Measurements from ENCODE around the gene USH1G. TPM values are rescaled to one million over a fixed set of nuclear protein-coding genes. Genes with fewer than 3 reads are reported as not detected.
A peak's percentile ranks its signal among the peaks of the same experiment; 100 is the strongest.

USH1G gene
- total RNA-seq, 1 donor from 2014 or later: not detected

DNA sequence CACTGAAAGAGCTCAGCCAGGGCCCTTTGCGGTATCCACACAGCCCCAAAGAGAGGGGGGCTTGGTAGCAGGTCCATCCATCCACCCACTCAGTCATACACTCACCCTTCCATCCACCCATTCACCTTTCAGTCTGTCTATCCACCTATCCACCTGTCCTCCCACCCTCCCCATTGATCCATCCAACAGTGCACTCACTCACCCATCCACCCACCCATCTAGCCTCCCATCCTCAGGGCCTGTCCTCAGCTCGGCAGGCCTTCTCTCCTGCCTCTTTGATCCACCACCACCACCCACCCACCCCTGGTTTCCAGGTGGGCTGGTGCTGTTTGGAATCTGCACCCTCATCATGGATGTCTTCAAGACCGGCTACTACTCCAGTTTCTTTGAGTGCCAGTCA lies 2.2 kb upstream of the USH1G start:
- H3K4me3 ChIP-seq (ENCODE audit: low read depth, low read length): no peak overlapping the region
- no peak for DNase-seq (ENCODE audit: low read depth)
- TF ChIP-seq, protein P1, sequence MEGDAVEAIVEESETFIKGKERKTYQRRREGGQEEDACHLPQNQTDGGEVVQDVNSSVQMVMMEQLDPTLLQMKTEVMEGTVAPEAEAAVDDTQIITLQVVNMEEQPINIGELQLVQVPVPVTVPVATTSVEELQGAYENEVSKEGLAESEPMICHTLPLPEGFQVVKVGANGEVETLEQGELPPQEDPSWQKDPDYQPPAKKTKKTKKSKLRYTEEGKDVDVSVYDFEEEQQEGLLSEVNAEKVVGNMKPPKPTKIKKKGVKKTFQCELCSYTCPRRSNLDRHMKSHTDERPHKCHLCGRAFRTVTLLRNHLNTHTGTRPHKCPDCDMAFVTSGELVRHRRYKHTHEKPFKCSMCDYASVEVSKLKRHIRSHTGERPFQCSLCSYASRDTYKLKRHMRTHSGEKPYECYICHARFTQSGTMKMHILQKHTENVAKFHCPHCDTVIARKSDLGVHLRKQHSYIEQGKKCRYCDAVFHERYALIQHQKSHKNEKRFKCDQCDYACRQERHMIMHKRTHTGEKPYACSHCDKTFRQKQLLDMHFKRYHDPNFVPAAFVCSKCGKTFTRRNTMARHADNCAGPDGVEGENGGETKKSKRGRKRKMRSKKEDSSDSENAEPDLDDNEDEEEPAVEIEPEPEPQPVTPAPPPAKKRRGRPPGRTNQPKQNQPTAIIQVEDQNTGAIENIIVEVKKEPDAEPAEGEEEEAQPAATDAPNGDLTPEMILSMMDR (conservative IDR thresholded peaks at IDR 0.05; ENCODE audit: low read depth, low read length): no peak

DNA sequence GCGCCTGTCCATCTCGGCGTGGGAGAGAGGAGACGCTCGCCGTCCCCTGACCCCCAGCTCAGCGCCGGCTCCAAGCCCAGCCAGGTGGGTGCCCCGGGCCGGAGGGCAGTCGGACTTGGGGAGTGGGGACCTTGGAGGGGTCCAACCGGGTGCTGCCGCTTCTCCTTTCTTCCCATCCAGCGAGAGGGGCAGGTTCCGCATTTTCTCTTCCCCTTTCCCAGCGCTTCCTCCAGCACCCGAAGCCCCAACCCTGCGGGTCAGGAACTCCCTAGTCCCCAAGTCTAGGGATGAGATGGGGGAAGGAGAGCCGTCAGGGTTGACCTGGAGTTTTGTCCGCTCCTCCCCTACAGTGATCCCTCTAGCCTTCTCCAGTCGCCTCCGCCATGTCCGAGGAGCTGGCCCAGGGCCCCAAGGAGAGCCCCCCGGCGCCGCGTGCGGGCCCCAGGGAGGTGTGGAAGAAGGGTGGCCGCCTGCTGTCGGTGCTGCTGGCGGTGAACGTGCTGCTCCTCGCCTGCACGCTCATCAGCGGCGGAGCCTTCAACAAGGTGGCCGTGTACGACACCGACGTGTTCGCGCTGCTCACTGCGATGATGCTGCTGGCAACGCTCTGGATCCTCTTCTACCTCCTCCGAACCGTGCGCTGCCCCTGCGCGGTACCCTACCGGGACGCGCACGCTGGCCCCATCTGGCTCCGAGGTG lies 1.3 kb upstream of the USH1G start, which contains the start of gene OTOP2:
Gene OTOP2 (plus strand): TSS at position 24 of the 699 bp plus-strand sequence. CDS start 360 bp downstream, at position 384.
- TF ChIP-seq, protein P1 (conservative IDR thresholded peaks at IDR 0.05; ENCODE audit: low read depth, low read length): no peak
- H3K4me3 ChIP-seq (ENCODE audit: low read depth, low read length): peak within 1 kb of the TSS; percentile 40

DNA sequence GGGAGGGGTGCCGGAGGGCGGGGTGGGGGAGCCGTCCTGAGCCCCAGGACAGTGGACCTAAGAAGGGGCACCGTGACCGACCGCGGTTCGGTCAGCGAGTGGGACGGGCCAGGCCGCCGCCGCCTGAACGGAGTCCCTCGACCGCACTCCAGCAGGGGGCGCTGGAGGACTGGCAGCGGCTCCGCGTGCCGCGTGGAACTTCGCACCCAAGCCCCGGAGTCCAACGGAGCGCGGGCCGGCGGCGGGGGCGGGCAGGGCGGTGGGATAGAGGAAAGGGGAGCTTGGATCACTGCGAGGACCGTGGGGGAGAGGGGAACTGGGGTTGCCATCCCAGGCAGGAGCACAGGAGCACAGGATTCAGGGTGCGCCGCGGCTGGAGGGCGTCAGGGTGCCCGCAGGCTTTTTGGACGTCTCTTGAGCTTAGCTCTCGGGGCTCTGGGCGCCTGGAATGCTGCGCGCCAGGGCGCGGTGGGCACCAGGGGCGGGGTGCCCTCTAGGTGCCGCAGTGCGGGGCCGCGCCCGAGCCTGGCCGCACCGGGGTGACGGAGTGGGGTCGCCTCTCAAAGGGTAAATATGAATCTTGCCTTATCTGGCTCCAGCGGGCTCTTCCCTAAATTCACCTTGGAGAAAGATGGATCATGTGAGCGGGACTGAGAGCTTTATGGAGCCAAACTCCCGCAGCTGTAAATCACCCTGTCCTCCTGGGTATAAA lies 639 bp upstream of the USH1G start:
- TF ChIP-seq, protein P1 (conservative IDR thresholded peaks at IDR 0.05; ENCODE audit: low read depth, low read length): peak; percentile 61
- no peak for DNase-seq (ENCODE audit: low read depth)
- H3K4me3 ChIP-seq (ENCODE audit: low read depth, low read length): peak overlapping the region; percentile 40

More for the DNA sequence above, 1.3 kb upstream of the USH1G start, which contains the start of gene OTOP2:
- no peak for DNase-seq (ENCODE audit: low read depth)

DNA sequence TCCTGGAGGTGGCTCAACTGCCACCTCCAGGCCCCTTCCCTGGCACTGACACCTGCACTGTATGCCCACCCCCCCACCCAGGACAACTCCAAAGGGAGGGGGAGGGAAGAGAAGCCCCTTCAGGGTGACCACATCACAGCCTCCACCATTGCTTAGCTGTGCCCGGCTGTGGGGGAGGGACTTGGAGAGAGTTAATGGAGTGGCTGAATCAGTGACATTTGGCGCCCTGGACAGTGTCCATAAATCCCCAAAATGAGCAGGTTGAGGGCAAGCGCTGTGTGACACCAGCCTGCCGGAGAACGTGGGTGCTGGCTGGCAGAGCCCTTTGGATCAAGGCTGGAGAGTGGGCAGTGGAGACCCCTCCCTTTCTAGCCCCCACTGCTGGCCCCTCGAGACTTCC lies 883 bp downstream of the USH1G start:
- H3K4me3 ChIP-seq (ENCODE audit: low read depth, low read length): no peak overlapping the region
- TF ChIP-seq, protein P1 (conservative IDR thresholded peaks at IDR 0.05; ENCODE audit: low read depth, low read length): no peak
- no peak for DNase-seq (ENCODE audit: low read depth)

DNA sequence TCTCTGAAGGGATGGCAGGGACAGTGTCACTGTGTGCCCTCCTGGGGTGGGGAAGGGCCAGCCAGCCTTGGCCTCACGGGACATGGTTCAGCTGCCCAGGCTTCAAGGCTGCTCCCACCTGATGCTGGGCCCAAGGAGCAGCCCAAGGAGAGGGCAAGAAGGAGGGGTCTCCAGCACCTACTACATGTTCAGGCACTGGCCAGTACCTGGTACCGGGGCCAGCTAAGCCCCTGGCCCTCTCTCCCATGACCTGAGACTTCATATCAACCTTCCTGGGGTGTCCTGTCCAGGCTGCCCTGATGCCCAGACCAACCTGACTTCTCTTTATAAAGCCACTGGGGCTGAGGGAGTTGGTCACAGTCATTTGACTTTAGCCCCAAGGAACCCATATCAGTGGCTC lies 1.3 kb downstream of the USH1G start:
- TF ChIP-seq, protein P1 (conservative IDR thresholded peaks at IDR 0.05; ENCODE audit: low read depth, low read length): no peak
- no peak for DNase-seq (ENCODE audit: low read depth)
- H3K4me3 ChIP-seq (ENCODE audit: low read depth, low read length): no peak overlapping the region

DNA sequence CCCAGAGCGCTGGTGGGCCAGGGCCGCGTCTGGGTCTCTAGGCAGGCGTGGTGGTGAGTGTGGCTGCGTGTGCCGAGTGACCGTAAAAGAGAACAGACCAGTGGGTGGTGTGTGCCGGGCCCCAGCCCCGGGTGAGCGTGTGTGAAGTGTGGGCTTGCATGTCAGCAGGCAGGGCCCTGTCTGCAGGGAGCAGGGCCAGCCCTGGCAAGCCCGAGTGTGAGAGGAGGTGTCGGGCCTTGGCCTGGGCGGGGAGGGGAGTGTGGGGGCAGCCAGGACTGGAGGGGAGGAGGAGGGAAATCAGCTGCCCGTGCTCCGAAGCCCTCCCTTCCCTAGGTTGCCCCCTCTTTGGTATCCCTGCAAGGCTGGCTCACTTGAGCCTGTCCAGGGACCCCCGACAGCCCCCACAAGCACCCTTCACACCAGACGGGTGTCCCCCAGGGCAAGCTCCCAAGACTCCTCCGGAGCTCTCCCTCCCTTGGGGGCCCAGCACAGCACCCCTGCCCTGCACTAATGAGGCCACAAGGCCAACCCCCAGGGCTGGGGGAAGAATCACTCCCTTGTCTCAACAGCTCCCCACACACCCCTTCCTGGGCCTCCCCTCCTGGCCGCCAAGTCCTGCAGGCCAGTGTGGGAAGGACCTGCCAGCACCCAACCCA lies 1.9 kb downstream of the USH1G start:
- H3K4me3 ChIP-seq (ENCODE audit: low read depth, low read length): no peak overlapping the region
- TF ChIP-seq, protein P1 (conservative IDR thresholded peaks at IDR 0.05; ENCODE audit: low read depth, low read length): no peak
- DNase-seq (ENCODE audit: low read depth): no peak
